ENCODE measurements around the gene THSD4. TPM values are rescaled to one million over a fixed set of nuclear protein-coding genes. Genes with fewer than 3 reads are reported as not detected.

The THSD4 gene
- total RNA-seq, 2 donors from 2014 or later, result 71.2 to 150 TPM

DNA sequence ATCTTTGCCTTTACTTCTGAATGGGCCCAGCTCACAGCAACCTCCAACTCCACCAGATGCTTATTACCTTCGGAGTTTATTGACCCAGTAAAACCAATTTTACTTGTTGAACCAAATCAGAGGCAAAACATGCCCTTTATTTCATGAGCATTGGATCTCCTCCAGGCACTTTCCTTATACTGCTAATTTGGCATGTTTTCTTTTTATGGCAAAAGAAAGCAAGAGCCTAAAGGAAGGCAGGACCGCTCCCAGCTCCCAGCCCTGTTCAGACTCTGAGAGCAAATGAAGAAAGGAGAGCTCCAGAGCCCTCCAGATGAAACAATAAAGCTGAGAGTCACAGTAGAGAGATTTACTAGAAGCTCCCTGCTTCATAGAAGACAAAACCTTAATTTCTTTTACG is 613.6 kb downstream of the THSD4 start:
- Histone ChIP-seq H3K27me3 (replicated peaks; ENCODE audit: insufficient read depth) (no peaks in the 10 kb centered on the region), H3K4me3 (no peak overlapping the region), H3K4me1 (ENCODE audit: control insufficient read depth in 1 of 2, low read depth in 2 of 2) (peaks cover 12 to 33% of the 10 kb centered on the region in 2 donors), H3K36me3 (no peaks in the 10 kb centered on the region), H3K9me3 (no peaks in the 10 kb centered on the region), H3K27ac (no peak overlapping the region)
- no peak for ATAC-seq (ENCODE audit: insufficient number of reproducible peaks, low FRiP score, low read depth)
- no peak for DNase-seq (ENCODE audit: low spot score)
- TF ChIP-seq CTCF (IDR thresholded peaks at IDR 0.05), result no peak

DNA sequence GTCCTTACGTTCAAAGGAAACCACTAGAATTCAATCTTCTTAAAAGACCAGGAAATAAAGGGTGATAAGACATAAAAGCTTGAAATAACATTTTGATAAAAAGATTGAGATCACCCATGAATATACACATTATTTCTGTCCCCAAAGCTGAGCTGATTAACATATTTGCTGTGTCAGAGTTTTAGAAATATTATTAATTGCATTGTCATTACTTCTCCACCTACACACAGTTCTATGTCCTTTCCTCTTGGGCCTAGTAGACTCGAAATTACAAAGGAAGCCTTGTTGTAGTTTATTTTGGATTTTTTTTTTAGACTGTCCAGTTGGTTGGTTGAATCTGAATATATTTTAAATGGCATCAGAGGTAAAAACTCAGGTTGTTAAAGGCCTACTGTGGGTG is 614.0 kb downstream of the THSD4 start:
- no peaks in the 10 kb centered on the region for H3K9me3 ChIP-seq
- no peaks in the 10 kb centered on the region for H3K36me3 ChIP-seq
- no peak for TF ChIP-seq CTCF (IDR thresholded peaks at IDR 0.05)
- H3K4me1 ChIP-seq (ENCODE audit: control insufficient read depth in 1 of 2, low read depth in 2 of 2), result peaks cover 12 to 33% of the 10 kb centered on the region in 2 donors
- H3K4me3 ChIP-seq, result no peak overlapping the region
- no peaks in the 10 kb centered on the region for H3K27me3 ChIP-seq (replicated peaks; ENCODE audit: insufficient read depth)
- H3K27ac ChIP-seq, result peak overlapping the region in 1 of 2 donors; percentile 24
- ATAC-seq (ENCODE audit: insufficient number of reproducible peaks, low FRiP score, low read depth), result no peak
- no peak for DNase-seq (ENCODE audit: low spot score)

DNA sequence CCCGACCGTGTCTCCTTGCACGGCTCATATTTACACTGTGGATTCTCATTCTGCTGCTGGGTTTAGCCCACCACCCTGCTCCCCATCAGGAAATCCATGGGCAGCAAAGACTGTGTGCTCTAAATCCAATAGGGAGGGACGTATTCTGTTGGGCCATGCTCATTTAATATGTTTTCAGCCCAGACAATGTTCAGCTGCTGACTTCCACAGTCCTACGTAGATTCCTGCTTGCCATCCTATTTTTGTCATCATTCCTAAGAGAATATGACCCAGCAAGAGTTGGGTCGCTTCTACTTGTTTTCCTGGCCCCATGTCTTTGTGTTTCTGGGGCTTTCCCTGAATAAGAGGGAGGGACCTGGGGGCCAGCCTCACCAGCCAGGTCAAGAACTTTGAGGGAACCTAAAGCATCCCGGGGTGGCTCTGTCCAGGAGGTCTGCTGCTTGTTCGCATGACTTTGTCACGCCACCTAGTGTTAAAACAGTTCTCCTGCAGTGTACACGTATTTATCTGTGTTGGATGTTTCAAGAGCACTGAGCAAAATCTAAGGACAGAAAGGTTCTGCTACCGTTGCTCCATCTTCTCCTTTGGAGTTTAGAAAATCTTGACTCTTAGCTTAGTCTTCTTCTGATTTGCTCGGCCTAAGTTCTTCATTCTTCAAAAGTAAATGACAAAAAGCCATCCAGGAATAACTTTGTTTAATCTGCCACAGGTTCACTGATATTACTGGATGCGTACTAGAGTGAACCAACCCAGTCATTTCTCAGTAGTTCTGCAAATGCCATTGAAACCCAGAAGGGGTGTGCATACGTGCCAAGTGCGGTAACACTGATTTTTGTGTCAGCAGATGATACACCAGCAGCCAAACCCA is 615.2 kb downstream of the THSD4 start:
- peak; percentile 63 for ATAC-seq (ENCODE audit: insufficient number of reproducible peaks, low FRiP score, low read depth)
- no peaks in the 10 kb centered on the region for H3K36me3 ChIP-seq
- no peaks in the 10 kb centered on the region for H3K27me3 ChIP-seq (replicated peaks; ENCODE audit: insufficient read depth)
- DNase-seq (ENCODE audit: low spot score), result no peak
- no peak overlapping the region for H3K4me3 ChIP-seq
- H3K9me3 ChIP-seq, result no peaks in the 10 kb centered on the region
- peak; percentile 72 for TF ChIP-seq CTCF (IDR thresholded peaks at IDR 0.05)
- peak overlapping the region; percentile 24 to 38 for H3K27ac ChIP-seq
- peaks cover 12 to 33% of the 10 kb centered on the region in 2 donors for H3K4me1 ChIP-seq (ENCODE audit: control insufficient read depth in 1 of 2, low read depth in 2 of 2)

DNA sequence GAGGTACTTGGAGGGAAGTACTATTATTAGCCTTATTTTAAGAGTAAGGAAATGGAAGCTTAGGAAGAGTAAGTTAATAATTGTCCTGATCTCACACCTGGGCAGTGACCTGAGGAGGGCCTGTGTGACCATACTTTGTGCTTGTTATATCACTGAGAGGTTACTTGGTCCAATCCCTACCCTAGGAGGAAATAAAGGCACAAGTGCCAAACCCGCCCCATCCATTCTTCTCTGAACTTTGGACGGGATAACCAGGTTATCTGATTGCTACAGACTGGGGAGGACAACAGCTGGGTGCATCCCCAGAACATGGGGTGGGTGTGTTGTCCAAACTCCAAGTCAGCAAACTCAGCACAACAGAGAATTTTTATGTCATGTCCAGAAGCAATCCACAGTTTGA is 617.4 kb downstream of the THSD4 start:
- H3K9me3 ChIP-seq, result no peaks in the 10 kb centered on the region
- DNase-seq (ENCODE audit: low spot score) (no peak), ATAC-seq (ENCODE audit: insufficient number of reproducible peaks, low FRiP score, low read depth) (no peak)
- peaks cover 11 to 32% of the 10 kb centered on the region in 2 donors for H3K4me1 ChIP-seq (ENCODE audit: control insufficient read depth in 1 of 2, low read depth in 2 of 2)
- H3K27me3 ChIP-seq (replicated peaks; ENCODE audit: insufficient read depth), result no peaks in the 10 kb centered on the region
- no peak for TF ChIP-seq CTCF (IDR thresholded peaks at IDR 0.05)
- no peak overlapping the region for H3K4me3 ChIP-seq
- no peaks in the 10 kb centered on the region for H3K36me3 ChIP-seq
- H3K27ac ChIP-seq, result no peak overlapping the region

DNA sequence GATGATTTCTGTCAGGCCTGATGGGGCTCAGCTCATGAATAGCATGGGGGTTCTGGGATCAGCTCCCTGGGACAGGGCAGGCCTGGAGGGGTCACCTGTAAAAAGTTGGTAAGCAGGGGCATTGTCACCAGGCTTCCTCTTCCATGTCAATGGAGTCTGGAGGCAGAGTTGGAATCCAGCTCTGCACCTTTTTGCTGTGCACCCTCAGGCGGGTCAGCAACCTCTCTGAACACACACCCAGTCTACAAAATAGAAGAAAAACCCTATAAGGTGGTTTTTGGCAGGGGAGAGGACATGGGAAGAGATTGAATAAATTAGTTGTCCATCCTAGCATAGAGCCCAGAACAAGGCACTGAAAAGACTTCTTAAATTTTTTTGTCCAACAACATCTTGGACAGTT is 617.9 kb downstream of the THSD4 start:
- H3K4me3 ChIP-seq, result no peak overlapping the region
- H3K4me1 ChIP-seq (ENCODE audit: control insufficient read depth in 1 of 2, low read depth in 2 of 2), result peaks cover 6 to 27% of the 10 kb centered on the region in 2 donors
- no peak for TF ChIP-seq CTCF (IDR thresholded peaks at IDR 0.05)
- no peaks in the 10 kb centered on the region for H3K36me3 ChIP-seq
- DNase-seq (ENCODE audit: low spot score), result no peak
- no peak overlapping the region for H3K27ac ChIP-seq
- no peaks in the 10 kb centered on the region for H3K27me3 ChIP-seq (replicated peaks; ENCODE audit: insufficient read depth)
- no peaks in the 10 kb centered on the region for H3K9me3 ChIP-seq
- ATAC-seq (ENCODE audit: insufficient number of reproducible peaks, low FRiP score, low read depth), result no peak

Measured in thoracic aorta (tissue), 2 donors.